T follicular helper cell (primary cell): ENCODE data around the gene BPIFB2.

Experiments
- DNase-seq: peaks from one replicate; pipeline ENCODE4 v3.0.0-alpha.2; 2020; ENCODE audit warnings: low read depth

Gene BPIFB2

GRCh38 chr20:33020278-33021161, 13.0 kb downstream of the BPIFB2 start:
- no peak for DNase-seq

- DNase-seq = no peak
These were observed 14.4 kb downstream of the BPIFB2 start for GRCh38 chr20:33021879-33022278.

GRCh38 chr20:33022289-33022688, 14.8 kb downstream of the BPIFB2 start:
- DNase-seq = no peak

- DNase-seq = no peak
These were observed 15.4 kb downstream of the BPIFB2 start for GRCh38 chr20:33022694-33023438.

- no peak for DNase-seq
These were observed 16.1 kb downstream of the BPIFB2 start for GRCh38 chr20:33023439-33024242.

GRCh38 chr20:33024243-33024560, 16.7 kb downstream of the BPIFB2 start:
- DNase-seq = no peak

- DNase-seq = no peak
These were observed 17.3 kb downstream of the BPIFB2 start for GRCh38 chr20:33024609-33025317.

- DNase-seq = no peak
These were observed 17.9 kb downstream of the BPIFB2 start for GRCh38 chr20:33025318-33025876.

- DNase-seq = no peak
These were observed 18.7 kb downstream of the BPIFB2 start for GRCh38 chr20:33026072-33026778.

GRCh38 chr20:33026779-33027759, 19.6 kb downstream of the BPIFB2 start:
- no peak for DNase-seq

GRCh38 chr20:33027769-33028751, 20.6 kb downstream of the BPIFB2 start:
- DNase-seq = no peak

GRCh38 chr20:33028875-33029274, 21.4 kb downstream of the BPIFB2 start:
- DNase-seq = no peak

- no peak for DNase-seq
These were observed 22.6 kb downstream of the BPIFB2 start for GRCh38 chr20:33030076-33030475.

GRCh38 chr20:33030569-33030968, 23.1 kb downstream of the BPIFB2 start:
- no peak for DNase-seq

- no peak for DNase-seq
These were observed 24.0 kb downstream of the BPIFB2 start, which contains the start of gene BPIFB6 for GRCh38 chr20:33031531-33031930. Gene BPIFB6 (plus strand): TSS chr20:33031648. CDS start chr20:33031648, 0 bp downstream.

- DNase-seq = no peak
These were observed 25.1 kb downstream of the BPIFB2 start for GRCh38 chr20:33032555-33032954.

- DNase-seq = no peak
These were observed 25.9 kb downstream of the BPIFB2 start for GRCh38 chr20:33033381-33033780.

GRCh38 chr20:33034115-33034514, 26.6 kb downstream of the BPIFB2 start:
- DNase-seq = no peak
